ENCODE measurements around the gene AVPR2.

Gene AVPR2

DNA sequence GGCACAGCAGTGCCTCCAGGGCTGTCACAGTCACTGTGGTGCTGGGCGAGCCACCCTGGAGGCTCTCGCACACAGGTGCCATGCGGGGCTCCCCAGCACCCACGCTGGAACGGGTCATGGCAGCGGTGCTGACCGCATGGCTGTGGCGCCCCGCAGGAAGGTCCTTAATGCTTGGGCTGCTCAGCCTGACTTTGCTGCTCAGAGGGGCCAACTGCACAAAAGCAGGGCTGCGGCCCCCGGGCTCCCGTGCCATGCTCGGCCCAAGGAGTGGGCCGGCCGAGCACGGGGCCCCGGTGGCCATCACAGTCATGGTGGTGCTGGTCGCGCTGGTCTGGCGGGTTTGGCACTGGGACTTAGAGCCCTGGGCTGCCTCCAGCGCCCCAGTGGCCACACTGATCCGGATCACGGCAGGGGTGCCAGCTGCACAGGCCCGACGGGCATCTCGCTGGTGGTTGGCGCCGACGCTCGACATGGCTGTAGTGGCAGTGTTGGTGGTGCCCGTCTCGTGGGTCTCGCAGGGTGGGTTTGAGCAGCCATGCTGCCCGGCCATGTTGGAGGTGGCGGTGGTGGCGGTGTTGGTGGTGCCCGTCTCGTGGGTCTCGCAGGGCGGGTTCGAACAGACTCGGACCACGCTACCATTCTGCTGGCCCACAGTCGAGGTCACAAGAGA is 50.2 kb downstream of the AVPR2 start:
- no peak for DNase-seq

DNA sequence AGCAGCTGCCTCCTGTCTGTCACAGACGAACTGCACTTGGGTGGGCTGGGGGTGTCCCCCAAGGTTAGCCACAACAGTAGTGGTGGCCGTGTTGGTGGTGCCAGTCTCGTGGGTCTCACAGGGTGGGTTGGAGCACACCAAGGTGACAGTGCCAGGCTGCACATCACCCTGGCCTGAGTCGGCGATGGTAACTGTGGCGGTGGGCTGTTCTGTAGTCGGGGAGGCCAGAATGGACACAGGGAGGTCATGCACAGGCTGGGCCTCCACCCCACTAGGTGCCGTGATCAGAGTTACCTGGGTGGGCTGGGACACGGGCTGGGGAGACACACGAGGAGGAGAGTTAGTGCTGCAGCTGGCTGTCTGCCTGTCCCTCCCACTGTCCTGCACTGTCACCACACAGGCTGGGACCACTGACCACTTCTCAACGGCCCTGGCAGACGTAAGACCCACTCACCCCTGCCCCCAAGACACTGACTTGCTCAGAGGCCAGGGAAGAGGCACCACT is 50.8 kb downstream of the AVPR2 start:
- no peak for DNase-seq

DNA sequence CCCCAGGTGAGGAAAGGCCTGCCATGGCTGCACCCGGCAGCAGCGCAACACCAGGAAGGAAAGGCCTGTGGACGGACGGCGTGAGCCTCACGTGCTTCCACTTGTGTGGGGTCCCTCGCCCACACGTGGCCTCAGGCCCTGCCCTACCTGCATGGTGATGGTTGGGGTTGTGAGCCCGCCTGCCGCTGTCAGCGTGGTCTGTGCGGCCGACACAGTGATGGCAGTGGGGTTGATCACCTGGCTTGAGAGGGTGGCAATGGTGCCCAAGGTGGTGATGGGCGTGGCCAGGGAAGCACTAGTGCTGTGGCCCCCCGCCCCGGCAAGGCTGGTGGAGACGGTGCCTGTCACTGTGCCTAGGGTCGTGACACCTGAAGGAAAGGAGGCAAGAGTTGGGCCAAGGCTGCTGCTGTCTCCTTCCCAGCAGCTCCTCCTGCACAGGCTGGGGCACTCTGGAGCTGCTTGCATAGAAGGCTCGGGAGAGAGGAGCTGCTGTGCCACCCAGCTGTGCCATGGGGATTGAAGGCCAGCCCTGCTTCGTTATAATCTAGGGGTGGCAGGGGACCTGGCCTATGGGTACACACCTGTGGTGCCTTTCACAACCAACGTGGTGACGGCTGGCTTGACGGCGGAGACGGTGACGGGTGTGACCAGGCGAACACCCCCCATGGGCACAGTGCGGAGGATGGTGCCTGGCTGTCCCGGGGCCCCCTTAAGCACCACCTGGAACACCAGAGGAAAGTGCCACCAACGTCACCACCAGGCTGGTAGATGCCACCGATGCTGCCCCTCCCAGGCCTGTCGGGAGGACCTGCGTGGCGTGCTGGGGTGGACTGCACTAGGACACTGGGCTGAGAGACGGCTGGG is 51.8 kb downstream of the AVPR2 start:
- no peak for DNase-seq

All from left hindlimb (tissue), 1 donor.